ENCODE measurements around the gene SEMA5B. TPM values are rescaled to one million over a fixed set of nuclear protein-coding genes. Genes with fewer than 3 reads are reported as not detected.

Gene SEMA5B
- total RNA-seq, 2 experiments from 2014 or later: not detected

DNA sequence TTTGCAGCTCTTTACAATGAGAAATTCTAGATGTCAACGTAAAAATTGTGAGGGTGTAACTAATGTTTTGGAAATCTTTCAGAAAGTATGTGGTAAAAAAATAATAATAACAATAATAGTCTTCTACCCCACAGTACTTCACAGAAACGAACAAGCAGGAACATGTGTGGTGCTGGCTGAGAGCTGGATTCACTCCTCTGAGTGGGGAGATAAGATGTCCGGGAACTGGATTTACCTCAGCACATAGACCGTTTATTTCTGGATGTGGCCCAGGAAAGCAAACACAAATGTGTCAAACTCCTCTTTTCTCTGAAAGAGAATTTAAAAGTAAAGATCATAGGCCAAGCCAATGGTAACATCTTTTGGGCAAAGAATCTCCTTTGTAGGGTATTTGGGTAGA, 129.3 kb downstream of the SEMA5B start:
- no peak overlapping the region for H3K27ac Mint-ChIP-seq
- DNase-seq: no peak
- peaks cover 54% of the 10 kb centered on the region for H3K27me3 Mint-ChIP-seq
- H3K4me3 Mint-ChIP-seq: no peak overlapping the region
- CTCF ChIA-PET: interaction anchor here (1.1 kb wide), 1 partner anchor 9 kb away, joined by 3 read pairs; no protein-coding TSS in a partner anchor
- peaks cover 12% of the 10 kb centered on the region for H3K4me1 Mint-ChIP-seq
- no peak for ATAC-seq
- no peaks in the 10 kb centered on the region for H3K9me3 Mint-ChIP-seq (ENCODE audit: low read depth)
- H3K36me3 Mint-ChIP-seq: no peaks in the 10 kb centered on the region

DNA sequence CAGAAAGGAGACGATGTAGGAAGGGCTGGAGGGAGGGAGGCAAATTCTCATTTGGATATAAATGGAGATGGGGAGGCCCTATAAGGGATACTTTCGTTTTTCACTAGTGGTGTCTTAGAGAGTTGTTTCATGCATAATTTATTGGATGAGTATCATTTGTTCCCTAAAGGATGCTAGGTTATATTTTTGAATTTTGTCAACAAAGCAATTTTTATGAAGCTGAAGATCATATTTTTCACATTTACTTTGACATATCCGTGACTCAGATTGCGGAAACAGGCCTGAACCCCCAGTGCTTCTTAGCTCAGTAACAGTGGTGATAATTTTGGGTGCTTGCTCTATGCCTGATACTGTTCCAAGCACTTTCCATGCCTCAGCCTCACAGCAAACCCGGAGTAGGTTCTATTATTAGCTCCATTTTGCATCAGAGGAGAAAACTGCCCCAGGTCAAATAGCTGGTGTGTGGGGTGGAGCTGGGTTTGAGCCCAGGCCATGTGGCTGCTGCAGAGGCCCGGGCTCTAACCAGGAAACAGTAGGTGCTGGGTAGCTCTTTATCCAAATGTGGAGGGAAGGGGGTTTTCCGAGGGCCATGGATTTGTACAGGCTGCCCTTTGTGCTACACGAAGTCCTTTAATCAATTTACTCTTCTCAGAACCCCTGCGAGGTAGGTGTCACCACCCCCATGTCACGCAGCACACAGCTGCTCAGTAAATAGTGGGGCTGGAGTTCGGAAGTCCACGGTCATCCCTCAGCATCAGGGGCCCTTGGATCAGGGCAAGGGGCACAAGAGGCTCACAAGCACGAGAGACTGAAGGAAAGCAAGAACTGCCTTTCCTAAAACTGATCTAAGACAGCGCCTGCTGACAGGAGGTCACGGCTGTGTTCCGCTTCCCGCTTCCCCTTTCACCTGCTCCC, 133.6 kb downstream of the SEMA5B start:
- peaks cover 31% of the 10 kb centered on the region for H3K4me1 Mint-ChIP-seq
- CTCF ChIA-PET: no interaction called here
- H3K4me3 Mint-ChIP-seq: no peak overlapping the region
- ATAC-seq (no peak), DNase-seq (no peak)
- no peaks in the 10 kb centered on the region for H3K9me3 Mint-ChIP-seq (ENCODE audit: low read depth)
- H3K36me3 Mint-ChIP-seq: no peaks in the 10 kb centered on the region
- no peak overlapping the region for H3K27ac Mint-ChIP-seq
- peaks cover 38% of the 10 kb centered on the region for H3K27me3 Mint-ChIP-seq

DNA sequence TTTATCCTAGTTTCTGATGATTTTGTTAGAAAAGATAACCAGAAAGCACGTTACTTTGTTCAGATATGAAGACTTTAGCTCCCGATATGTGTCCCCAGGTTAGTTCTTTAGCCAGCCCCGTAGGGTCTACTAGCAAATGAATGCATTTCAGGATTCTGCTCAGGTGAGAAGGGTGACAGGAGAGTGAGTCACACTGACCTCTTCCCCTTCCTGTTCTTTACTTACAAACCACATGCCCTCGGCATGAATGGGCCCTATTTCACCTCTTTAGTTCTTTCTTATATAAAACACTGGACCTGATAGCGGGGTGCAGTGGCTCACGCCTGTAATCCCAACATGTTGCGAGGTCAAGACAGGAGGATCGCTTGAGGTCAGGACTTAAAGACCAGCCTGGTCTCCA, 134.3 kb downstream of the SEMA5B start:
- Mint-ChIP-seq H3K4me3 (no peak overlapping the region), H3K9me3 (ENCODE audit: low read depth) (no peaks in the 10 kb centered on the region), H3K36me3 (no peaks in the 10 kb centered on the region), H3K4me1 (peaks cover 31% of the 10 kb centered on the region), H3K27ac (peak overlapping the region; percentile 44), H3K27me3 (peaks cover 31% of the 10 kb centered on the region)
- peak; percentile 84 for ATAC-seq
- CTCF ChIA-PET: no interaction called here
- peak; percentile 56 for DNase-seq

DNA sequence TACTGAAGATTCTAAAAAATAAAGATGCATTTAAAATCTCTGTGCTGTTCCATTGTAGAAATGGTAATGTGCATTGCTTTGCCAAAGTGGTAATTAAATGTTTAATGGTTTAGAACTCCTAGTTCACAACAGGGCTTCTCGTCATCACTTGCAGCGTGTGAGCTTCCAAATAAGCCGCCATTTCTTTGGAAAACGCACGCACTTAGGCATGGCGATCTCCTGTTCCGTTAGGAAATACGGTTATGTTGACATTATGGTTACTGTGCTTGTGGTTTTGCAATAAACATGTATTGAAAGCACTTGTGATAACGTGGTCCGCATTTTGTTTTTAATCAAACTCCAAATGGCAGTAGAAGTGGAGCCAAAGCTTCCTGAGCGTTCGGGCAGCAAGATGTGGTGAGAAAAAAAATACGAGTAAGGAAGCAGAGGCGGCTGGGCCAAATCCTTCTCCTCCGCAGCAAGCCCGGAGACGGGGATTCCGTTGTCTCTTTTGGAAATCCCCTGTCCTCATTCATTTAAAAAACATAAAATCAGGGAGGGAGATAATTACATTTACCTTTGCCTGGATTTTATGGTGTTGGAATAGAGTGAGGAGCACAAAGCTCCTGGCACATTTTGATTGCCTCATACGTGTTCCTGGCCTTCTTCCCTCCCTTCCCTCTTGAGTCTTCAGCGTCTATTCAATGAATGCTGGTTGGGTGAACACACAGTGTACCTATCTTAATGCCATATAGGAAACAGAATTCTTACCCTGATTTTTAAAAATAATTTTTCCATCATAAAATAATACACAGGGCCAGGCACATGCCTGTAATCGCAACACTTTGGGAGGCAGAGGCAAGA, 135.2 kb downstream of the SEMA5B start:
- no peak overlapping the region for H3K4me3 Mint-ChIP-seq
- no peak for ATAC-seq
- H3K9me3 Mint-ChIP-seq (ENCODE audit: low read depth): no peaks in the 10 kb centered on the region
- no peak overlapping the region for H3K27ac Mint-ChIP-seq
- H3K27me3 Mint-ChIP-seq: peaks cover 27% of the 10 kb centered on the region
- CTCF ChIA-PET: no interaction called here
- H3K36me3 Mint-ChIP-seq: no peaks in the 10 kb centered on the region
- H3K4me1 Mint-ChIP-seq: peaks cover 31% of the 10 kb centered on the region
- no peak for DNase-seq

DNA sequence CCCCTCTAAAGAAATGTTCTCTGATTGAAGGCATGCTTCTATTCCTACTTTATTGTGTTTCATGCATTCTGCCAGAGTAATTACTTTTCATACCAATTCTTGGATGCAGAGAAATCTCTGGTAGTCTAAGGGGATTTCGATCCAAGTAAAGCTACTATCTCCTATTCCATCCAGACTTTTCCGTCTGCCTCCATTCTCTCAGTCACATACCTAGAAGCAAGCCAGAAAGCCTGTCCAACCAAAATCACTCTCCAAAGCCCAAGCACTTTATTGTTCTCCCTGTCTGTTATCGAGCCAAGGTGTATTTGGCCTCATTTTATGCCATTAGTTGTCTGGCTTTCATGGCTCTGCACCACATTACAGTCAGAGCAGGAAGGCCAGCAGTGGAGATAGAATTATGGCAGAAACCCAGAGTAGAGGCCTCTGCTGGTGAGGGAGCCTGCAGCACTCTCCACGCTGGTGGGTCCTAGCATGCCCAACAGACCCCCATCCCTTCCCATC, 136.8 kb downstream of the SEMA5B start:
- H3K4me3 Mint-ChIP-seq: no peak overlapping the region
- no peak for DNase-seq
- CTCF ChIA-PET: no interaction called here
- no peak overlapping the region for H3K27ac Mint-ChIP-seq
- H3K9me3 Mint-ChIP-seq (ENCODE audit: low read depth): no peaks in the 10 kb centered on the region
- no peak for ATAC-seq
- no peaks in the 10 kb centered on the region for H3K36me3 Mint-ChIP-seq
- H3K4me1 Mint-ChIP-seq: peaks cover 31% of the 10 kb centered on the region
- peaks cover 16% of the 10 kb centered on the region for H3K27me3 Mint-ChIP-seq

- H3K27ac Mint-ChIP-seq: no peak overlapping the region
- H3K9me3 Mint-ChIP-seq (ENCODE audit: low read depth): no peaks in the 10 kb centered on the region
- CTCF ChIA-PET: no interaction called here
- peak; percentile 59 for ATAC-seq
- no peaks in the 10 kb centered on the region for H3K36me3 Mint-ChIP-seq
- no peak overlapping the region for H3K4me3 Mint-ChIP-seq
- H3K4me1 Mint-ChIP-seq: peaks cover 31% of the 10 kb centered on the region
- peaks cover 15% of the 10 kb centered on the region for H3K27me3 Mint-ChIP-seq
- peak; percentile 49 for DNase-seq
These were observed 137.4 kb downstream of the SEMA5B start for GRCh38 chr3:122890077-122890719.

- no peak for ATAC-seq
- Mint-ChIP-seq H3K4me3 (no peak overlapping the region), H3K4me1 (peaks cover 14% of the 10 kb centered on the region), H3K9me3 (ENCODE audit: low read depth) (no peaks in the 10 kb centered on the region), H3K27ac (no peak overlapping the region), H3K27me3 (peaks cover 8% of the 10 kb centered on the region), H3K36me3 (no peaks in the 10 kb centered on the region)
- no peak for DNase-seq
- CTCF ChIA-PET: interaction anchor here (0.8 kb wide), 1 partner anchor 29 kb away, joined by 3 read pairs; no protein-coding TSS in a partner anchor
These were observed 140.6 kb downstream of the SEMA5B start for GRCh38 chr3:122886946-122887345.

- H3K4me1 Mint-ChIP-seq: peaks cover 14% of the 10 kb centered on the region
- H3K27me3 Mint-ChIP-seq: peaks cover 8% of the 10 kb centered on the region
- H3K4me3 Mint-ChIP-seq: no peak overlapping the region
- DNase-seq: no peak
- ATAC-seq: no peak
- H3K9me3 Mint-ChIP-seq (ENCODE audit: low read depth): no peaks in the 10 kb centered on the region
- H3K27ac Mint-ChIP-seq: no peak overlapping the region
- H3K36me3 Mint-ChIP-seq: no peaks in the 10 kb centered on the region
- CTCF ChIA-PET: interaction anchor here (0.5 to 0.8 kb wide), 2 partner anchors 20 to 28 kb away, joined by 3 read pairs; no protein-coding TSS in a partner anchor
These were observed 141.3 kb downstream of the SEMA5B start for GRCh38 chr3:122886251-122886650.

DNA sequence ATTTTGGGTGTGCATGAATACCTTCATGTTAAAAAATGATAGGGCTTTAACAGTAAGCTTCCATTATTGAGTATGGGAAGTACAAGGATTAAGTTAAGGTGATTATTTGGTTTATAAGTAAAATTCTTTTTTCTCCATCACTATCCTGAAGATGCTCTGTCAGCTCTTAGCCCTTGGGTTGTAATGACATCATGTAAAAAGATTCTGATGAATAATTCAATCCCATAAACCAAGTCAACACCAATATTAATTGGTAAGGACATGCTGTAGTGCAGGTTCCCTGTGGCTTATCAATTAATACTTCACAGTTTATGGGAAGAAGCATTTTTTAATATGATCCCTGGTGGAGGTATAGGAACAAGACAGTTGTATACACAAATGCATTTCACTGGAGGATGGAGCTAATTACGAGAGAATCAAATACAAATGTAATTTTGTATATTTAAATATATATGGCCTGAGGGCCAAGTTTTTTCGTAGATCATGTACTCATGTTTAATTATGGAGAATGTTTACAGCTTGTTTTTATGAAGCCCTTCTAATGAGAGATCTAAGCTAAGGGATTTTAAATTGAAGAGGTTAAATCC, 145.1 kb downstream of the SEMA5B start:
- Mint-ChIP-seq H3K4me3 (no peak overlapping the region), H3K9me3 (ENCODE audit: low read depth) (no peaks in the 10 kb centered on the region), H3K27me3 (peaks cover 8% of the 10 kb centered on the region), H3K36me3 (no peaks in the 10 kb centered on the region), H3K4me1 (peaks cover 2% of the 10 kb centered on the region), H3K27ac (no peak overlapping the region)
- no peak for DNase-seq
- no peak for ATAC-seq
- CTCF ChIA-PET: interaction anchor here (1.1 kb wide), 1 partner anchor 52 kb away, joined by 3 read pairs; no protein-coding TSS in a partner anchor

- no peak for ATAC-seq
- no peak for DNase-seq
- Mint-ChIP-seq H3K36me3 (peaks cover under 1% of the 10 kb centered on the region), H3K27ac (no peak overlapping the region), H3K4me3 (no peak overlapping the region), H3K9me3 (ENCODE audit: low read depth) (no peaks in the 10 kb centered on the region), H3K4me1 (peaks cover 10% of the 10 kb centered on the region), H3K27me3 (peaks cover 7% of the 10 kb centered on the region)
- CTCF ChIA-PET: no interaction called here
These were observed 146.9 kb downstream of the SEMA5B start for GRCh38 chr3:122880624-122881023.

DNA sequence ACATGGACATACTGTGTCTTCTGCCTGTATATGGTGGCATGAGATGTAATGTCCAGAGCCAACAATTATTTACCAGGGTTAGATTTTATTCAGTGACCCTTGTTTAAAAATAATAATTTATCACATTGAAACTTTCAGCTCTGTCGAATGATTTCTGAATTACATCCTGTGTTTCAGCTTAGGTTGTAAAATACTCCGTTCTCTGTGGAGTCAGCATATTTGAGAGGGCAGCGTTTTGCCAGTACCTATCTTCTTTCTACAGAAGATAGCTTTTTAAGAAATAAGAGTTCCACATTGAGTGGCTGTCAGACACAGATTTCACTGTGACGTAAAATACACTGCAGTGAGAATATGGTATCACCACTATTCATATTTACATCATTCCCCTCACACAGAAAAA, 147.4 kb downstream of the SEMA5B start:
- no peak for DNase-seq
- Mint-ChIP-seq H3K4me1 (peaks cover 14% of the 10 kb centered on the region), H3K27me3 (peaks cover 5% of the 10 kb centered on the region), H3K36me3 (peaks cover 3% of the 10 kb centered on the region), H3K4me3 (no peak overlapping the region), H3K27ac (no peak overlapping the region), H3K9me3 (ENCODE audit: low read depth) (no peaks in the 10 kb centered on the region)
- CTCF ChIA-PET: no interaction called here
- no peak for ATAC-seq

GRCh38 chr3:122875547-122876127, 151.9 kb downstream of the SEMA5B start:
- H3K4me1 Mint-ChIP-seq: peaks cover 19% of the 10 kb centered on the region
- no peak overlapping the region for H3K4me3 Mint-ChIP-seq
- DNase-seq: no peak
- H3K27me3 Mint-ChIP-seq: no peaks in the 10 kb centered on the region
- peaks cover 11% of the 10 kb centered on the region for H3K36me3 Mint-ChIP-seq
- H3K27ac Mint-ChIP-seq: no peak overlapping the region
- CTCF ChIA-PET: interaction anchor here (1.3 kb wide), 1 partner anchor 10 kb away, joined by 3 read pairs; no protein-coding TSS in a partner anchor
- no peaks in the 10 kb centered on the region for H3K9me3 Mint-ChIP-seq (ENCODE audit: low read depth)
- ATAC-seq: peak; percentile 33
